Heart right ventricle (tissue), 16 donors: ENCODE measurements around the gene TTLL5. TPM values are rescaled to one million over a fixed set of nuclear protein-coding genes. Genes with fewer than 3 reads are reported as not detected.
"Not testable (repeated sequence)": the region's sequence is repeated elsewhere in the genome, so short reads cannot be mapped to it uniquely, and the experiment has no call there.

Experiments used
- ATAC-seq, 8 donors: fragments of 200-7000 bp; cut with Tn5 transposase; one replicate each; pipeline ENCODE4 v1.9.1; 2020; ENCODE audit warnings: mild to moderate bottlenecking in 8 of 8, moderate library complexity in 8 of 8, moderate number of reproducible peaks in 1 of 8
- DNase-seq, 2 donors: peaks; one replicate each; pipeline ENCODE4 v3.0.0-alpha.2; 2020
- H3K27ac ChIP-seq, 10 donors: fragments of 200-600 bp; sonication (generic) in 2 of 10; one replicate each; pipeline versions ENCODE4 v1.5.0 to v1.8.0; 2020 to 2022; ENCODE audit warnings: mild to moderate bottlenecking in 3 of 10
- H3K27me3 ChIP-seq, 7 donors: fragments of 200-600 bp; one replicate each; pipeline ENCODE4 v1.8.0; 2021 to 2022; ENCODE audit warnings: mild to moderate bottlenecking in 2 of 7
- H3K36me3 ChIP-seq, 9 donors: fragments of 200-600 bp; sonication (generic) in 1 of 9; one replicate each; pipeline versions ENCODE4 v1.5.0 to v1.8.0; 2020 to 2022; ENCODE audit warnings: mild to moderate bottlenecking in 2 of 9
- H3K4me1 ChIP-seq, 9 donors: fragments of 200-600 bp; sonication (generic) in 1 of 9; one replicate each; pipeline versions ENCODE4 v1.5.0 to v1.8.0; 2020 to 2022; ENCODE audit warnings: mild to moderate bottlenecking in 4 of 9
- H3K4me3 ChIP-seq, 10 donors: fragments of 200-600 bp; sonication (generic) in 2 of 10; one replicate each; pipeline versions ENCODE4 v1.5.0 to v1.8.0; 2020 to 2022; ENCODE audit warnings: mild to moderate bottlenecking in 7 of 10, moderate library complexity in 2 of 10
- H3K9me3 ChIP-seq, 11 donors: fragments of 200-600 bp in 10 of 11; sonication (generic) in 2 of 11; one replicate each; pipeline versions ENCODE4 v1.5.0 to v1.8.0; 2013 to 2022; ENCODE audit warnings: mild to moderate bottlenecking in 2 of 11, control low read depth in 1 of 11, moderate library complexity in 1 of 11
- WGBS, 2 donors: extraction: QIAGEN DNeasy Blood & Tissue Kit; methylation state at CpG; one replicate each; pipeline ENCODE4 v1.1.7; 2013; ENCODE audit warnings: inconsistent platforms in 1 of 2; 5-methylcytosine and 5-hydroxymethylcytosine counted together
- intact Hi-C, 10 donors: fragments of 100-400 bp; cut with DNase I; formaldehyde crosslinking; loops; one replicate each; pipeline versions ENCODE4 v1.11.1 to v1.14.2; 2022
- polyA plus RNA-seq, 2 donors: library from polyadenylated mRNA; stranded (reverse); fragments of 200-250 nt; gene quantifications; one replicate each; pipeline ENCODE4 v1.2.3, GENCODE V29; 2013
- total RNA-seq, 10 donors: library from RNA; stranded (reverse); fragmentation: NEBNext Ultra II Directional in 3 of 10; extraction: Animal tissue kit (Norgen Biotek cat#: 25700) in 3 of 10; gene quantifications; one replicate each; pipeline versions ENCODE4 v1.2.1 to v1.2.4, GENCODE V29; 2021 to 2023
- TF ChIP-seq, protein P1 (sequence below), 9 donors: fragments of 200-600 bp; sonication (generic) in 2 of 9; IDR thresholded peaks; one replicate each; pipeline versions ENCODE4 v1.5.0 to v1.8.0; 2021 to 2022; ENCODE audit warnings: antibody characterized with exemption in 9 of 9, mild to moderate bottlenecking in 5 of 9, moderate library complexity in 1 of 9
- donor health status: Arrhythmogenic right ventricular cardiomyopathy.
- donor health status: ischemic (EF 13 %, LVEDD 7.1; RV severe dilation, severe dysfunction).
- donor health status: healthy with polysubstance abuse.
- donor health status: DM: no; HTN: yes; CAD: no.
- donor health status: DM: no; HTN: no; CAD: no.
- donor health status: ischemic (EF 25% LVEDD 6.9; RV normal size, moderate dysfunction).
- donor health status: ischemic (EF 25% LVEDD 5.7; RV mildly dilated, moderate dysfunction).
- donor health status: healthy.
- donor health status: DM: yes; HTN: yes; CAD: no.
- donor health status: Ischemic cardiomyopathy.
- donor health status: ischemic (EF 35%, LVEDD 5.7; RV mildly dilated, moderate dysfunction).
- donor health status: nonischemic (EF 11% LVEDD 7.7; RV severe dilation, severe dysfunction).
- donor health status: DM: yes; HTN: yes; CAD: no.
- donor health status: PGD.
- donor health status: ischemic (EF 29% LVEDD 5.4; RV normal size, mild dysfunction).
- donor health status: nonischemic (EF 23%, LVEDD 6.1; RV moderate dilation, normal function).

The TTLL5 gene
- total and polyA plus RNA-seq, 12 donors = 5.6 to 24.7 (median 17.6) TPM

- 54 to 74% methylated on average over 2 of the region's 2 CpGs for WGBS, 2 donors
- intact Hi-C loops = no loop called here
- ATAC-seq (peak in 7 of 8 donors; percentile 28 to 90 (median 58)), DNase-seq (peak; percentile 17 to 33)
- Histone ChIP-seq H3K4me3 (no peak overlapping the region), H3K27me3 (no peaks in the 10 kb centered on the region), H3K9me3 (no peaks in the 10 kb centered on the region), H3K36me3 (peaks cover 0 to 66% (median 6%) of the 10 kb centered on the region in 9 donors), H3K27ac (no peak overlapping the region), H3K4me1 (no peaks in the 10 kb centered on the region)
- TF ChIP-seq, protein P1, sequence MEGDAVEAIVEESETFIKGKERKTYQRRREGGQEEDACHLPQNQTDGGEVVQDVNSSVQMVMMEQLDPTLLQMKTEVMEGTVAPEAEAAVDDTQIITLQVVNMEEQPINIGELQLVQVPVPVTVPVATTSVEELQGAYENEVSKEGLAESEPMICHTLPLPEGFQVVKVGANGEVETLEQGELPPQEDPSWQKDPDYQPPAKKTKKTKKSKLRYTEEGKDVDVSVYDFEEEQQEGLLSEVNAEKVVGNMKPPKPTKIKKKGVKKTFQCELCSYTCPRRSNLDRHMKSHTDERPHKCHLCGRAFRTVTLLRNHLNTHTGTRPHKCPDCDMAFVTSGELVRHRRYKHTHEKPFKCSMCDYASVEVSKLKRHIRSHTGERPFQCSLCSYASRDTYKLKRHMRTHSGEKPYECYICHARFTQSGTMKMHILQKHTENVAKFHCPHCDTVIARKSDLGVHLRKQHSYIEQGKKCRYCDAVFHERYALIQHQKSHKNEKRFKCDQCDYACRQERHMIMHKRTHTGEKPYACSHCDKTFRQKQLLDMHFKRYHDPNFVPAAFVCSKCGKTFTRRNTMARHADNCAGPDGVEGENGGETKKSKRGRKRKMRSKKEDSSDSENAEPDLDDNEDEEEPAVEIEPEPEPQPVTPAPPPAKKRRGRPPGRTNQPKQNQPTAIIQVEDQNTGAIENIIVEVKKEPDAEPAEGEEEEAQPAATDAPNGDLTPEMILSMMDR (IDR thresholded peaks at IDR 0.05) = no peak
Observed at GRCh38 chr14:75689012-75689411, 28.0 kb downstream of the TTLL5 start.

DNA sequence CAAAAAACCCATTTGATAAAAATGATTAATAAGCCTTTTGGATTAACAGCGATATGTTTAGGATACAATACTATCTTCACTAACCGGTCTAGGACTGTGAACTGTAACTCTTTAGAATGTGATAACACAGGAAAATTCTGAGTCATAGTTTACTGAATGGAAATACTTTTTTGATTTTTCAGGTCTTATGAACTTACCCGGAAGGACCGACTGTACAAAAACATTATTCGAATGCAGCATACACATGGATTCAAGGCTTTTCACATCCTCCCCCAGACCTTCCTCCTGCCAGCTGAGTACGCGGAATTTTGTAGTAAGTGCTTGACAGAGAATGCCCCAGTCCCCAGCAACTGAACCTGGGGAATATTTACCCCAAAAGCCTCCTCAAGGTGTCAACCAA is 29.0 kb downstream of the TTLL5 start:
- no peak overlapping the region for H3K27ac ChIP-seq
- H3K4me3 ChIP-seq = no peak overlapping the region
- intact Hi-C loops = no loop called here
- WGBS, 2 donors = 92 to 93% methylated on average over 7 of the region's 7 CpGs
- peaks cover 0 to 9% (median under 1%) of the 10 kb centered on the region in 11 donors for H3K9me3 ChIP-seq
- peaks cover 0 to 66% (median 10%) of the 10 kb centered on the region in 9 donors for H3K36me3 ChIP-seq
- TF ChIP-seq, protein P1 (IDR thresholded peaks at IDR 0.05) = no peak
- ATAC-seq = no peak
- H3K4me1 ChIP-seq = no peaks in the 10 kb centered on the region
- no peaks in the 10 kb centered on the region for H3K27me3 ChIP-seq
- DNase-seq = no peak

GRCh38 chr14:75695025-75695424 is 34.0 kb downstream of the TTLL5 start:
- Histone ChIP-seq H3K36me3 (peaks cover 0 to 67% (median 13%) of the 10 kb centered on the region in 9 donors), H3K9me3 (peaks cover 0 to 13% (median 4%) of the 10 kb centered on the region in 11 donors)
- intact Hi-C loops, H3K4me3 ChIP-seq, ATAC-seq, DNase-seq, H3K4me1 ChIP-seq, H3K27ac ChIP-seq, H3K27me3 ChIP-seq: not testable (repeated sequence)
- 94 to 95% methylated on average over 6 of the region's 6 CpGs for WGBS, 2 donors

DNA sequence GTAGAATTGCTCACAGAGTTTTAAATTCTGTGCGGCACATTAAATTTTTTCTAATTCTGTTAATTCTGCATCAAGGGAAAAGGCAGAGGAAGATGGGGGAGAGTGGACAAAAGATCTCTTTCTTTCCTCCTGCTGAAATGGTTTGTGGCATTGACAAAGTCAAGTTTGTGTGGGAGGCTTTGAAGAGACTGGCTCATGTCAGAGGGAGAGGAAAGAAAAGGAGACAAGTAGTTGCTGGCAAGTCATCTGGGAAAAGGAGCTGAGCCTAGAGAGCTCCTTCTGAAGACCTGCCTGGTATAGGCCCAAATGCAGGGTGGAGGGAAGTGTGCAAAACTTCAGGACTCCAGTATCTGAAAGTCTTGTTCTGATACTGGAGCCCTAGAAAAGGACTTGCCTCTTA is 36.3 kb downstream of the TTLL5 start:
- Histone ChIP-seq H3K4me3 (no peak overlapping the region), H3K9me3 (peaks cover 0 to 14% (median 4%) of the 10 kb centered on the region in 11 donors), H3K27me3 (no peaks in the 10 kb centered on the region), H3K4me1 (peaks cover 0 to 9% (median 5%) of the 10 kb centered on the region in 9 donors), H3K36me3 (peaks cover 0 to 61% (median 7%) of the 10 kb centered on the region in 9 donors), H3K27ac (no peak overlapping the region)
- TF ChIP-seq, protein P1 (IDR thresholded peaks at IDR 0.05) = no peak
- no peak for DNase-seq
- no peak for ATAC-seq
- intact Hi-C loops = no loop called here
- WGBS, 2 donors = 76 to 77% methylated on average over 1 of the region's 1 CpG

DNA sequence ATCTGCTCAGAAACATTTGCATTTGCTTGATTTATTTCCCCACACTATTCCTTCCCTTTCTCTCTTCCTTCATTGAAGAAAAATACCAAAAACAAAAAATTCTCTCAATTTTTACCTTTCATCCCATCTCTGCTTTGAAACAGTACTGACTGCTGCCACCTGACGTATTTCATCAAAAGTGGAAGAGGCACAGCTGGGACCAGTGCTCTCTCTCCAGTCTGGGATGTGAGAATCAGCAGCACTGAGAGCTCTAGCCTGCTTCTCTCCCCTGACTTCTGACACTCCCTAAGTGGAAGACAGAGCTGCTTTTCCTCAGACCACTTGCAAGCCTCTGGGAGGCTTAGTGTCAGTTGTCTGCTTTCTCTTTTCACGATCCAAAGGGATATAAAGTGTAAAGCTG is 36.9 kb downstream of the TTLL5 start:
- H3K36me3 ChIP-seq = peaks cover 0 to 61% (median 7%) of the 10 kb centered on the region in 9 donors
- H3K27me3 ChIP-seq = no peaks in the 10 kb centered on the region
- DNase-seq (no peak), ATAC-seq (no peak)
- H3K9me3 ChIP-seq = peaks cover 0 to 14% (median 4%) of the 10 kb centered on the region in 11 donors
- intact Hi-C loops = no loop called here
- WGBS, 2 donors = 90 to 92% methylated on average over 2 of the region's 2 CpGs
- TF ChIP-seq, protein P1 (IDR thresholded peaks at IDR 0.05) = no peak
- no peak overlapping the region for H3K4me3 ChIP-seq
- H3K27ac ChIP-seq = no peak overlapping the region
- peaks cover 0 to 15% (median 10%) of the 10 kb centered on the region in 9 donors for H3K4me1 ChIP-seq
